Small intestine (tissue), 7 donors: ENCODE data around the gene DAPK1. TPM values are rescaled to one million over a fixed set of nuclear protein-coding genes. Genes with fewer than 3 reads are reported as not detected.

ENCODE experiments used
- DNase-seq, 2 donors: peaks; one replicate each; pipeline versions ENCODE4 v3.0.0 to v3.0.0-alpha.2; 2013
- FAIRE-seq: peaks from 2 replicates; lab custom pipeline; 2012; peaks lifted over from hg19 to GRCh38; lab: Jason Lieb, UNC
- H3K27ac ChIP-seq, 3 donors: one replicate each; pipeline ENCODE4 v1.5.1; 2013; ENCODE audit warnings: low read length in 2 of 3, mild to moderate bottlenecking in 2 of 3, control low read depth in 1 of 3, inconsistent platforms in 1 of 3, low read depth in 1 of 3, moderate library complexity in 1 of 3
- H3K27me3 ChIP-seq, 3 donors: one replicate each; pipeline ENCODE4 v1.6.1; 2013; ENCODE audit warnings: low read length in 3 of 3, inconsistent platforms in 1 of 3; ENCODE audit not compliant: control insufficient read depth in 3 of 3, insufficient read depth in 3 of 3
- H3K36me3 ChIP-seq, 3 donors: one replicate each; pipeline ENCODE4 v1.6.1; 2013; ENCODE audit warnings: low read length in 3 of 3, inconsistent platforms in 1 of 3, low read depth in 1 of 3, mild to moderate bottlenecking in 1 of 3, moderate library complexity in 1 of 3; ENCODE audit not compliant: control insufficient read depth in 3 of 3, insufficient read depth in 2 of 3
- H3K4me1 ChIP-seq, 3 donors: one replicate each; pipeline ENCODE4 v1.6.1; 2013; ENCODE audit warnings: low read length in 2 of 3, inconsistent platforms in 1 of 3, low read depth in 1 of 3, mild to moderate bottlenecking in 1 of 3, moderate library complexity in 1 of 3; ENCODE audit not compliant: control insufficient read depth in 3 of 3, insufficient read depth in 2 of 3
- H3K4me3 ChIP-seq, 3 donors: one replicate each; pipeline ENCODE4 v1.5.1; 2013; ENCODE audit warnings: low read length in 3 of 3, control low read depth in 1 of 3, inconsistent platforms in 1 of 3, low read depth in 1 of 3, mild to moderate bottlenecking in 1 of 3, moderate library complexity in 1 of 3
- H3K9me3 ChIP-seq, 2 donors: one replicate each; pipeline ENCODE4 v1.6.1; 2013; ENCODE audit warnings: low read depth in 1 of 2, low read length in 1 of 2; ENCODE audit not compliant: control insufficient read depth in 2 of 2, insufficient read depth in 1 of 2
- WGBS, 3 donors: extraction: QIAGEN DNeasy Blood & Tissue Kit; methylation state at CpG; one replicate each; pipeline ENCODE4 v1.1.7; 2013; 5-methylcytosine and 5-hydroxymethylcytosine counted together
- polyA plus RNA-seq, 4 donors: library from polyadenylated mRNA; stranded (reverse) in 3 of 4; unstranded in 1 of 4; fragments of 200-250 nt in 3 of 4; fragments of 120-200 nt in 1 of 4; gene quantifications; one replicate each; pipeline versions ENCODE4 v1.2.1 to v1.2.3, GENCODE V29; 2013
- donor health status: healthy with polysubstance abuse.
- donor health status: control.
- donor health status: control.
- donor health status: Bipolar disorder and iron deficiency.
- donor health status: healthy.

DAPK1 gene
- polyA plus RNA-seq, 4 donors = 6.8 to 21.7 (median 9.6) TPM

DNA sequence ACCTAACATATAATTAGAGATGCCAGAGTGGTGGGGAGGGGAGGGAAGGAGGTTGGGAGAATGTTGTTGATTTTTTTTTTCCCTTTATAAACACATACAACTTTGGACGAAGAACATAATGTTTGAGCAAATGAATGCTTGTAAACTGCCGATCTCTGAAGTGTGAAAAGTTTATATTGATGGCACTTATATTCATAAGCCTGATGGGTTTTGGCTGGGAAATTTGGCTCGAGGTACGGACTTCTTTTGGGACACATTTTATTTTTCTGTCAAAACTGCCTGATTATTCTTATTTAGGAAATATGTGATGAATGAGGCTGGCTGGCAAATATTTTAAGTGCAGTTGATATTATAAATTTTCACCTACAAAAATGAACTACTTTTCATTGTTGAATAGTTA lies 9.9 kb downstream of the DAPK1 start:
- WGBS, 3 donors = 70 to 88% (median 87%) methylated on average over 4 of the region's 4 CpGs
- no peak overlapping the region for H3K4me3 ChIP-seq
- FAIRE-seq (no peak), DNase-seq (no peak)
- H3K27ac ChIP-seq = no peak overlapping the region
- no peaks in the 10 kb centered on the region for H3K27me3 ChIP-seq
- no peaks in the 10 kb centered on the region for H3K9me3 ChIP-seq
- H3K36me3 ChIP-seq = peaks cover 0 to 2% (median 0%) of the 10 kb centered on the region in 3 donors
- peaks cover 0 to 8% (median 0%) of the 10 kb centered on the region in 3 donors for H3K4me1 ChIP-seq

DNA sequence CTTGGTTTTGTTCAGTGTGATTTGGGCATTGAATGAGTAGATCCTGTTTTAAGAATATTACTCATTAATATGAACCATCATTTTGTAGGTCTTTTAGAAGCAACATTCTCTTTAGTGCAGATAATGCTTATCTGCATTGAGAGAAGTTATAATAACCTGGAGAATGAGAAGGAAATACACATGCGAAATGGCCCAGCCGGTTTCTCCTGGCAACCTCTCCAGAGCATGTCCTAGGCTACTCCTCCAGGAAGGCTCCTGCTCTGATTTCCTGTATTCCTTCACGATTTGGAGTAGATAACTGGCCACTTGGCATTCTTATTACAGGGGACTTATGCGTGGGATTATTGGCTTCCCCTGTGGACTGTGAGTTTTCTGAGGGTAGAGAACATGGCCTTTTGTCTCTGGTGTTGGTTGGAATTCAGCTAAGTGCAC lies 12.6 kb downstream of the DAPK1 start:
- FAIRE-seq (no peak), DNase-seq (no peak)
- H3K9me3 ChIP-seq = no peaks in the 10 kb centered on the region
- H3K27ac ChIP-seq = no peak overlapping the region
- no peaks in the 10 kb centered on the region for H3K27me3 ChIP-seq
- 73 to 83% (median 78%) methylated on average over 4 of the region's 4 CpGs for WGBS, 3 donors
- H3K4me1 ChIP-seq = peaks cover 0 to 2% (median 0%) of the 10 kb centered on the region in 3 donors
- H3K4me3 ChIP-seq = no peak overlapping the region
- H3K36me3 ChIP-seq = peaks cover 0 to 2% (median 0%) of the 10 kb centered on the region in 3 donors

DNA sequence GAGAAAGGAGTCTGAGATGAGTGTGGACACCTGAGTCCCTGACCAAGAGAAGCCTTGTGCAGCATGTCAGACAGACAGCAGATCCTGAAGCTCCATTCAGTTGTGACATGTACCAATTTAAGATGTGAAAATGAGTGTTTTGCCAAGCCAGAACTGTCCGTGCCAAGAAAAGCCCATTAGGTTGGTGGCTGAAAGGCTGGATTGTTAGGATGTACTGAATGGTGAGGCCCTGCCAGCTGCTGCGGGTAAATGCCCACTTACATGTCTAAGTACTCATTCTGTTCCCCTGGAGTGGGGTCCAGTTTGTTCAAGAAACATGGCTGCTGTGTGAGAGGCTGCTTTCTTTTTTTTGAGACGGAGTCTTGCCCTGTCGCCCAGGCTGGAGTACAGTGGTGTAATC lies 14.6 kb downstream of the DAPK1 start:
- 91 to 97% (median 92%) methylated on average over 3 to 4 of the region's 4 CpGs for WGBS, 3 donors
- FAIRE-seq = no peak
- DNase-seq = no peak
- Histone ChIP-seq H3K4me1 (peaks cover 0 to 14% (median 0%) of the 10 kb centered on the region in 3 donors), H3K4me3 (no peak overlapping the region), H3K27ac (no peak overlapping the region), H3K9me3 (peaks cover 0 to 5% of the 10 kb centered on the region in 2 donors), H3K36me3 (peaks cover 0 to 8% (median 0%) of the 10 kb centered on the region in 3 donors), H3K27me3 (no peaks in the 10 kb centered on the region)

DNA sequence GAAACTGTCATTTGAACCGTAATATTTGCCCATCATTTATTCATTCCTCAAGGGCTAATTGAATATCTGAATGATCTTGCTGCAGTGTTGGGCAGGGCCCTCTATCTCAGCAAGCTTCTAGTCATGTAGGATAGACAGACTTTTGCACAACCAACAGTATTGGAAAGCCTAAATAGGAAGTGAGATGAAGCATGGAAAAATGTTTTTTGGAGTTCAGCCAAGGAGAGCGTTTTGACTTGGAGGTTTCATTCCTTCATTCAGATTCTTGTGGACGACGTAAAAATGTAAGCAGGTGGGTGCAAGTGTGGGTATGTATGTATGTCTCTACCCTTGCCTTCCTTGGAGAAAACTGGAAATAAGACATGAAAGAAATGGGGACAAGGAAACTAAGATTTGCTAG lies 15.5 kb downstream of the DAPK1 start:
- peaks cover 0 to 9% of the 10 kb centered on the region in 2 donors for H3K9me3 ChIP-seq
- FAIRE-seq (no peak), DNase-seq (no peak)
- 63 to 86% (median 80%) methylated on average over 4 of the region's 4 CpGs for WGBS, 3 donors
- no peak overlapping the region for H3K27ac ChIP-seq
- H3K4me1 ChIP-seq = peaks cover 0 to 14% (median 0%) of the 10 kb centered on the region in 3 donors
- peaks cover 0 to 8% (median 0%) of the 10 kb centered on the region in 3 donors for H3K36me3 ChIP-seq
- H3K27me3 ChIP-seq = no peaks in the 10 kb centered on the region
- no peak overlapping the region for H3K4me3 ChIP-seq

DNA sequence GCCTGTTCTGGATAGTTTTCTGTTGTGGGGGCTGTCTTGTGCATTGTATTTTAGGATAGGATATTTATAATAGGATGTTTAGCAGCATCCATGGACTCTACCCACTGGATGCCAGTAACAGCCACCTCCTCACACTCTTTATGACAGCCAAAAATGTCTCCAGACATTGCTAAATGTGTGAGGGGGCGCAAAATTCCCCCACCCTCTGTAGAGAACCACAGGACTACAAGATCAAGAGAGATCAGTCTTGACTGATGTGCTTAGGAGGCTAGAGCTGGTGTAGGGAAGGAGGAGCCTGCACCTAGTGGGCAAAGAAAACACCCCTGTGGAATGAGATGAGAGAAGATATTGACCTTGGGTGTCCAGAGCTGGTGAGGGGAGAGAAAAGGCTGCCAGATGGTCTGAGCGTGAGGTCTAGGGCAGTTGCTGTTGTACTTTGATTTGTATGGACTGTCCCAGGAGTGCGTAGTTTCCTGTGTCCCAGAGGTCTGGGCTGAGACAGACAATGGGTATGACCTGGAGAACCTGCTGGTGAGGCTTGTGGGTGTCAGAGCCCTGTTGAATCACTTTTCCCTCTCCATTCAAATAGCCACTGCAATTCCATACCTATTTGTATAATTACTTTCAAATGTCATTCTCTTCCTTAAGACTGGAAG lies 16.3 kb downstream of the DAPK1 start:
- H3K27ac ChIP-seq = no peak overlapping the region
- H3K4me3 ChIP-seq = no peak overlapping the region
- H3K36me3 ChIP-seq = peaks cover 0 to 8% (median 0%) of the 10 kb centered on the region in 3 donors
- FAIRE-seq (no peak), DNase-seq (no peak)
- 87 to 91% (median 91%) methylated on average over 3 of the region's 3 CpGs for WGBS, 3 donors
- peaks cover 0 to 9% of the 10 kb centered on the region in 2 donors for H3K9me3 ChIP-seq
- H3K27me3 ChIP-seq = no peaks in the 10 kb centered on the region
- peaks cover 0 to 18% (median 1%) of the 10 kb centered on the region in 3 donors for H3K4me1 ChIP-seq

DNA sequence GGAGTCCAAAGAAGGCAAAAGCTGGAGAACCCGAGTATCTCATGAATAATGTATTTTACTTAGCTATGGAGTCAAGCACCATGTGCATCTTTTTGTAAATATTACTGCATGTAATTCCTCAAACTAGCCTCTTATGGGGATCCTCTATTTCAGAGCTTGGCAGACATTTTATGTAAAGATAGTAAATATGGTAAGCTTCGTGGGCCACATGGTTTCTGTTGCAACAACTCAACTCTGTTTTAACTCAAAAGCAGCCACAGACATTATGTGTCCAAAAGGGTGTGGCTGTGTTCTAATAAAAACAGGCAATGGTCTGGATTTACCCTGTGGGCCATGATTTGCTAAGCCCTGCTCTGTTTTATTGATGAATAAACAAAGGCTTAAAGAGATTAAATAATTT lies 17.3 kb downstream of the DAPK1 start:
- H3K27ac ChIP-seq = no peak overlapping the region
- H3K36me3 ChIP-seq = peaks cover 0 to 8% (median 0%) of the 10 kb centered on the region in 3 donors
- no peaks in the 10 kb centered on the region for H3K27me3 ChIP-seq
- WGBS, 3 donors = 54 to 72% (median 61%) methylated on average over 2 of the region's 2 CpGs
- FAIRE-seq = no peak
- no peak for DNase-seq
- peaks cover 0 to 9% of the 10 kb centered on the region in 2 donors for H3K9me3 ChIP-seq
- H3K4me3 ChIP-seq = no peak overlapping the region
- H3K4me1 ChIP-seq = peaks cover 3 to 23% (median 3%) of the 10 kb centered on the region in 3 donors

DNA sequence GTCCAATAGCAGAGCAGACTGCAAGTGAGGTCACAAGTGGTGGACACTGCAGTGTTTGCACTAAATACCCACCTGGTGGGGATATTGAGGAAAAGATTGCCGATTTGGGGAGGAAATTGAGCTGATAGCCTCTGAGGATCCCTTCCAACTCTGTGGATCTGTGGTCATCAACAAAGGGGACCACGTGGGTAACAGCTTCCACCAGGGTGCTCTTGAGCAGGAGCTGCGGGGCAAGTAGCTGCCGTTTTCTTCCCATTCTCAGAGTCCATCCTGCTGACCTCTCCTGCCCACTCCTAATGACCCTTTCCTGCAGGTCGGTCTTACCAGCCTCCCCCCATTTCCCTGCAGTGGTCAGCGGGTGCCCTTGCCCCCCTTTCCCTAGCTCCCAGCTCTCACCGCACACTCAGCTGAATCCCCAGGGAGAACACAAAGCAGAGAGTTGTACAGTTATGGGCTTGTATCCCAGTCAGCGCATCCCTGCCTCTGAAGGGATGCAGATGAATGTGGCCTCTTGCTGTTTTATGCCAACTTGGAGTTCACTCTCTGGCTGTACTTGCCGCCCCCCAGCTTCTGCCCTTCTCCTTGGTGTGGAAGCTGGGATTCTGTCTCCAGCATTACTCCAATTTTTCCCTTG lies 18.0 kb downstream of the DAPK1 start:
- peaks cover 0 to 8% (median 0%) of the 10 kb centered on the region in 3 donors for H3K36me3 ChIP-seq
- no peaks in the 10 kb centered on the region for H3K27me3 ChIP-seq
- no peak overlapping the region for H3K4me3 ChIP-seq
- 80 to 90% (median 85%) methylated on average over 9 of the region's 9 CpGs for WGBS, 3 donors
- peaks cover 3 to 23% (median 3%) of the 10 kb centered on the region in 3 donors for H3K4me1 ChIP-seq
- peaks cover 0 to 9% of the 10 kb centered on the region in 2 donors for H3K9me3 ChIP-seq
- FAIRE-seq (no peak), DNase-seq (no peak)
- peak overlapping the region in 1 of 3 donors; percentile 32 for H3K27ac ChIP-seq

DNA sequence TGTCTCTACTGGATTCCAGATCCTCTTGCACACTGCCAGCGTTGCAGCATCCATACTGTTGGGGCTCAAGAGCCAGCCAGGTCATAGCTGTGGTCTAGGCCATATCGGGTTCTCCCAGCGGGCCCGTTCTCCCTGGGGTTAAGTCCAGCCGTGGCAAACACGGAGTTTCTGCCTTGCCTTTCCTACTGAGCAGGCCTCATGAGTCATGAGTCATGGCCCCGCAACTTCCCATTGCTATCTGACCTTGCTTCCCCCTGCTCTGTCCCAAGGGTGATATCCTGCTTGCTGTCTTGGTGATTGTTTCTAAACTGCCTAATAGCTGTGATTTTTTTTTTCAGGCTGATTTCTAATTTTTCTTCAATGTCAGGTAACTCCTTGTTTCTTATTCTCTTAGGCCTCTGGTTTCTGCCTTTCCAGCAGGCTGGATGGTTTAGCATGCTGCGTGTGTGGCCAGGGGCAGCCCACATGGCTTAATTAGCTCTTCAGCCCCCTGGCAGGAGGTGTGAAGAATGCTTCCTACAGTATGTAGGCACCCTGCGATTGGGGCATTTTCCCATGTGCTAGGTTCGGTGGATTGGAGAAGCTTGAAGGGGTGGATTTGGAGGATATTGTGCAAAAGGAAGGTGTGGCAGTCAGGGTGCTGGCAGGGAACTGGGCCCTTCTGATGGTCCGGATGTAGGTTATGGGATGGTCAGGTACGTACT lies 18.7 kb downstream of the DAPK1 start:
- FAIRE-seq = no peak
- 74 to 87% (median 80%) methylated on average over 12 of the region's 12 CpGs for WGBS, 3 donors
- peaks cover 0 to 6% (median 0%) of the 10 kb centered on the region in 3 donors for H3K36me3 ChIP-seq
- H3K9me3 ChIP-seq = peaks cover 0 to 9% of the 10 kb centered on the region in 2 donors
- peak in 1 of 2 donors; percentile 62 for DNase-seq
- peak overlapping the region in 1 of 3 donors; percentile 32 for H3K27ac ChIP-seq
- no peak overlapping the region for H3K4me3 ChIP-seq
- no peaks in the 10 kb centered on the region for H3K27me3 ChIP-seq
- H3K4me1 ChIP-seq = peaks cover 3 to 23% (median 3%) of the 10 kb centered on the region in 3 donors
